Body of pancreas (tissue), 4 donors: ENCODE measurements around the gene CSH2.

Experiments
- POLR2A ChIP-seq, 3 donors: fragments of 450-650 bp; IDR thresholded peaks; one replicate each; pipeline ENCODE4 v1.6.1; 2016; ENCODE audit warnings: antibody characterized with exemption in 3 of 3, mild to moderate bottlenecking in 2 of 3
- TF ChIP-seq, protein P1 (sequence below), 7 experiments: fragments of 450-650 bp in 4 of 7; fragments of 200-600 bp in 3 of 7; sonication (generic) in 3 of 7; IDR thresholded peaks; one replicate each; pipeline ENCODE4 v1.5.1; 2016 to 2019; ENCODE audit warnings: antibody characterized with exemption in 7 of 7

GRCh38 chr17:63910096-63910495, 36.6 kb upstream of the CSH2 start:
- TF ChIP-seq, protein P1, sequence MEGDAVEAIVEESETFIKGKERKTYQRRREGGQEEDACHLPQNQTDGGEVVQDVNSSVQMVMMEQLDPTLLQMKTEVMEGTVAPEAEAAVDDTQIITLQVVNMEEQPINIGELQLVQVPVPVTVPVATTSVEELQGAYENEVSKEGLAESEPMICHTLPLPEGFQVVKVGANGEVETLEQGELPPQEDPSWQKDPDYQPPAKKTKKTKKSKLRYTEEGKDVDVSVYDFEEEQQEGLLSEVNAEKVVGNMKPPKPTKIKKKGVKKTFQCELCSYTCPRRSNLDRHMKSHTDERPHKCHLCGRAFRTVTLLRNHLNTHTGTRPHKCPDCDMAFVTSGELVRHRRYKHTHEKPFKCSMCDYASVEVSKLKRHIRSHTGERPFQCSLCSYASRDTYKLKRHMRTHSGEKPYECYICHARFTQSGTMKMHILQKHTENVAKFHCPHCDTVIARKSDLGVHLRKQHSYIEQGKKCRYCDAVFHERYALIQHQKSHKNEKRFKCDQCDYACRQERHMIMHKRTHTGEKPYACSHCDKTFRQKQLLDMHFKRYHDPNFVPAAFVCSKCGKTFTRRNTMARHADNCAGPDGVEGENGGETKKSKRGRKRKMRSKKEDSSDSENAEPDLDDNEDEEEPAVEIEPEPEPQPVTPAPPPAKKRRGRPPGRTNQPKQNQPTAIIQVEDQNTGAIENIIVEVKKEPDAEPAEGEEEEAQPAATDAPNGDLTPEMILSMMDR (IDR thresholded peaks at IDR 0.05) = no peak
- TF ChIP-seq POLR2A (IDR thresholded peaks at IDR 0.05) = no peak
